Mesothelial cell of epicardium (in vitro differentiated cells): ENCODE results near the gene LCN2. TPM values are rescaled to one million over a fixed set of nuclear protein-coding genes. Genes with fewer than 3 reads are reported as not detected.
A peak's percentile ranks its signal among the peaks of the same experiment; 100 is the strongest.

Experiments
- DNase-seq, 2 experiments: peaks; one replicate each; pipeline ENCODE4 v3.0.0; 2021; ENCODE audit warnings: low spot score in 2 of 2; ENCODE audit not compliant: unreplicated experiment in 2 of 2
- H3K27ac Mint-ChIP-seq: 2 replicates; pipeline ENCODE4 v1.8.0; 2021; ENCODE audit warnings: mixed read lengths
- H3K27me3 Mint-ChIP-seq: 2 replicates; pipeline ENCODE4 v1.8.0; 2021; ENCODE audit warnings: low read depth, mixed read lengths
- H3K36me3 Mint-ChIP-seq: 2 replicates; pipeline ENCODE4 v1.8.0; 2021; ENCODE audit warnings: mixed read lengths
- H3K4me1 Mint-ChIP-seq: 2 replicates; pipeline ENCODE4 v1.8.0; 2021; ENCODE audit warnings: mixed read lengths
- H3K4me3 Mint-ChIP-seq: 2 replicates; pipeline ENCODE4 v1.8.0; 2021; ENCODE audit warnings: mild to moderate bottlenecking, moderate library complexity, mixed read lengths
- H3K9me3 Mint-ChIP-seq: 2 replicates; pipeline ENCODE4 v1.8.0; 2021; ENCODE audit warnings: mixed read lengths
- CTCF ChIP-seq: fragments of 200-600 bp; sonication (generic); IDR thresholded peaks from one replicate; pipeline ENCODE4 v1.5.0; 2021; ENCODE audit warnings: antibody characterized with exemption; ENCODE audit not compliant: unreplicated experiment
- total RNA-seq: library from RNA; stranded (reverse); gene quantifications from 3 replicates; pipeline ENCODE4 v1.2.1, GENCODE V29; 2021

LCN2 gene
- total RNA-seq, 1 donor from 2014 or later: not detected

GRCh38 chr9:128153060-128153946, 4.0 kb downstream of the LCN2 start:
- H3K4me1 Mint-ChIP-seq: peaks cover 19% of the 10 kb centered on the region

GRCh38 chr9:128153947-128154695, 4.9 kb downstream of the LCN2 start:
- Mint-ChIP-seq H3K9me3 (no peaks in the 10 kb centered on the region), H3K27ac (no peak overlapping the region), H3K4me3 (no peak overlapping the region), H3K36me3 (no peaks in the 10 kb centered on the region), H3K27me3 (no peaks in the 10 kb centered on the region), H3K4me1 (peaks cover 14% of the 10 kb centered on the region)
- no peak for DNase-seq
- TF ChIP-seq CTCF: no peak

More at GRCh38 chr9:128153060-128153946, 4.0 kb downstream of the LCN2 start:
- Mint-ChIP-seq H3K9me3 (no peaks in the 10 kb centered on the region), H3K36me3 (no peaks in the 10 kb centered on the region), H3K27me3 (no peaks in the 10 kb centered on the region), H3K4me3 (no peak overlapping the region), H3K27ac (no peak overlapping the region)
- TF ChIP-seq CTCF: no peak
- no peak for DNase-seq

GRCh38 chr9:128155736-128156500, 6.7 kb downstream of the LCN2 start:
- H3K9me3 Mint-ChIP-seq: no peaks in the 10 kb centered on the region
- no peak overlapping the region for H3K4me3 Mint-ChIP-seq
- TF ChIP-seq CTCF: no peak
- no peaks in the 10 kb centered on the region for H3K36me3 Mint-ChIP-seq
- H3K27ac Mint-ChIP-seq: peak overlapping the region; percentile 12
- peaks cover 2% of the 10 kb centered on the region for H3K4me1 Mint-ChIP-seq
- no peak for DNase-seq
- H3K27me3 Mint-ChIP-seq: no peaks in the 10 kb centered on the region

GRCh38 chr9:128159522-128159783, 10.2 kb downstream of the LCN2 start:
- TF ChIP-seq CTCF: no peak
- Mint-ChIP-seq H3K27ac (peak overlapping the region; percentile 76), H3K4me1 (peaks cover 4% of the 10 kb centered on the region), H3K36me3 (peaks cover 13% of the 10 kb centered on the region), H3K4me3 (peak overlapping the region; percentile 66), H3K27me3 (no peaks in the 10 kb centered on the region), H3K9me3 (no peaks in the 10 kb centered on the region)
- no peak for DNase-seq

- peak; percentile 94 to 96 for DNase-seq
- Mint-ChIP-seq H3K4me3 (peak within 1 kb of the TSS; percentile 70), H3K4me1 (peaks cover 4% of the 10 kb centered on the region), H3K27ac (peak within 1 kb of the TSS; percentile 76), H3K27me3 (no peaks in the 10 kb centered on the region), H3K9me3 (no peaks in the 10 kb centered on the region), H3K36me3 (peaks cover 15% of the 10 kb centered on the region)
- no peak for TF ChIP-seq CTCF
Observed at GRCh38 chr9:128159784-128160602, 10.7 kb downstream of the LCN2 start, which contains the start of gene BBLN. Gene BBLN, plus strand, starts transcription at chr9:128160265. Its CDS starts 143 bp downstream, at chr9:128160408.
